Jurkat, Clone E6-1 (cell line): ENCODE data around the gene MOV10L1. TPM values are rescaled to one million over a fixed set of nuclear protein-coding genes. Genes with fewer than 3 reads are reported as not detected.

Experiments
- DNase-seq: peaks from one replicate; pipeline ENCODE4 v3.0.0-alpha.2; 2011; ENCODE audit warnings: low read depth, low spot score
- H3K4me3 ChIP-seq: 2 replicates; pipeline ENCODE4 v1.5.1; 2011; ENCODE audit warnings: mild to moderate bottlenecking, low read length, control low read depth, moderate library complexity
- polyA plus RNA-seq: library from polyadenylated mRNA; unstranded; fragments of >200 nt; gene quantifications from one replicate; pipeline ENCODE4 v1.2.1, GENCODE V29; 2012; ENCODE audit warnings: missing spikeins; ENCODE audit not compliant: insufficient read length, insufficient read depth

Gene MOV10L1
- polyA plus RNA-seq = not detected

- DNase-seq = no peak
- no peak within 1 kb of the TSS for H3K4me3 ChIP-seq
Observed at GRCh38 chr22:50089682-50090411, at the start of gene MOV10L1. Gene MOV10L1 (plus strand): TSS chr22:50090006. CDS start chr22:50090089, 83 bp downstream.

GRCh38 chr22:50040717-50041116, 49.1 kb upstream of the MOV10L1 start:
- DNase-seq = no peak
- H3K4me3 ChIP-seq = no peak overlapping the region

- no peak overlapping the region for H3K4me3 ChIP-seq
- no peak for DNase-seq
Observed at GRCh38 chr22:50041361-50042065, 48.3 kb upstream of the MOV10L1 start.

- H3K4me3 ChIP-seq = no peak overlapping the region
- no peak for DNase-seq
Observed at GRCh38 chr22:50044485-50045118, 45.2 kb upstream of the MOV10L1 start.

GRCh38 chr22:50045211-50046018, 44.4 kb upstream of the MOV10L1 start:
- DNase-seq = no peak
- H3K4me3 ChIP-seq = no peak overlapping the region

GRCh38 chr22:50046019-50046415, 43.8 kb upstream of the MOV10L1 start:
- no peak for DNase-seq
- H3K4me3 ChIP-seq = no peak overlapping the region

GRCh38 chr22:50046481-50047245, 43.1 kb upstream of the MOV10L1 start:
- no peak overlapping the region for H3K4me3 ChIP-seq
- DNase-seq = no peak

- no peak for DNase-seq
- H3K4me3 ChIP-seq = no peak overlapping the region
Observed at GRCh38 chr22:50047346-50047745, 42.5 kb upstream of the MOV10L1 start.

- no peak overlapping the region for H3K4me3 ChIP-seq
- DNase-seq = no peak
Observed at GRCh38 chr22:50048061-50048765, 41.6 kb upstream of the MOV10L1 start.

GRCh38 chr22:50048836-50049235, 41.0 kb upstream of the MOV10L1 start:
- H3K4me3 ChIP-seq = no peak overlapping the region
- no peak for DNase-seq

GRCh38 chr22:50049299-50050195, 40.3 kb upstream of the MOV10L1 start:
- no peak overlapping the region for H3K4me3 ChIP-seq
- no peak for DNase-seq

GRCh38 chr22:50051930-50052329, 37.9 kb upstream of the MOV10L1 start:
- no peak overlapping the region for H3K4me3 ChIP-seq
- DNase-seq = no peak

GRCh38 chr22:50053861-50054260, 35.9 kb upstream of the MOV10L1 start:
- DNase-seq = no peak

GRCh38 chr22:50056214-50056972, 33.4 kb upstream of the MOV10L1 start:
- no peak overlapping the region for H3K4me3 ChIP-seq
- DNase-seq = no peak

More at GRCh38 chr22:50053861-50054260, 35.9 kb upstream of the MOV10L1 start:
- no peak overlapping the region for H3K4me3 ChIP-seq

- DNase-seq = no peak
- no peak overlapping the region for H3K4me3 ChIP-seq
Observed at GRCh38 chr22:50057278-50058060, 32.3 kb upstream of the MOV10L1 start.
